Cardiac muscle cell (in vitro differentiated cells and primary cell): ENCODE measurements around the gene PSD. TPM values are rescaled to one million over a fixed set of nuclear protein-coding genes. Genes with fewer than 3 reads are reported as not detected.
"Not testable (repeated sequence)": the region's sequence is repeated elsewhere in the genome, so short reads cannot be mapped to it uniquely, and the experiment has no call there.

Experiments
- DNase-seq, 2 donors: peaks; one replicate each; pipeline versions ENCODE4 v3.0.0 to v3.0.0-alpha.2; 2010 to 2017; ENCODE audit warnings: low read depth in 1 of 2, low spot score in 1 of 2
- H3K27ac ChIP-seq: fragments of 200-600 bp; sonication (generic); 2 replicates; pipeline ENCODE4 v1.5.1; 2016
- H3K27me3 ChIP-seq: fragments of 200-600 bp; sonication (generic); 2 replicates; pipeline ENCODE4 v1.6.0; 2016; ENCODE audit warnings: control low read depth
- H3K36me3 ChIP-seq: fragments of 200-600 bp; sonication (generic); 2 replicates; pipeline ENCODE4 v1.5.1; 2016; ENCODE audit warnings: control low read depth
- H3K4me1 ChIP-seq: fragments of 200-600 bp; sonication (generic); 2 replicates; pipeline ENCODE4 v1.8.1; 2017; ENCODE audit warnings: low read depth, mild to moderate bottlenecking, mixed run types
- H3K4me3 ChIP-seq: fragments of 200-600 bp; sonication (generic); 2 replicates; pipeline ENCODE4 v1.5.1; 2016; ENCODE audit warnings: mild to moderate bottlenecking
- H3K9me3 ChIP-seq: fragments of 200-600 bp; sonication (generic); 2 replicates; pipeline ENCODE4 v1.5.1; 2017; ENCODE audit warnings: low read depth, mild to moderate bottlenecking, control low read depth
- CTCF ChIP-seq: IDR thresholded peaks from 2 replicates; pipeline ENCODE4 v1.5.1; 2012; ENCODE audit warnings: low read depth, mild to moderate bottlenecking, low read length
- polyA plus RNA-seq: library from polyadenylated mRNA; unstranded; fragments of >200 nt; fragmentation: Nextera tagmentation; extraction: Ambion mirVana; gene quantifications from 2 replicates; pipeline ENCODE4 v1.2.1, GENCODE V29; 2016
- total RNA-seq: library from RNA; depleted of rRNA; stranded (reverse); fragments of >200 nt; gene quantifications from 2 replicates; pipeline ENCODE4 v1.2.3, GENCODE V29; 2016

Gene PSD
- total and polyA plus RNA-seq, 2 experiments from 2014 or later = 13.2 to 24.7 TPM

- Histone ChIP-seq H3K4me3 (no peak overlapping the region), H3K27me3 (no peaks in the 10 kb centered on the region), H3K4me1 (no peaks in the 10 kb centered on the region), H3K36me3 (no peaks in the 10 kb centered on the region), H3K27ac (no peak overlapping the region), H3K9me3 (no peaks in the 10 kb centered on the region)
- peak in 1 of 2 donors; percentile 92 for DNase-seq
- TF ChIP-seq CTCF = no peak
These were observed 37.4 kb upstream of the PSD start for GRCh38 chr10:102455893-102456471.

- H3K27ac ChIP-seq, DNase-seq, H3K4me1 ChIP-seq, H3K27me3 ChIP-seq, H3K36me3 ChIP-seq, H3K4me3 ChIP-seq, H3K9me3 ChIP-seq: not testable (repeated sequence)
These were observed 36.3 kb upstream of the PSD start for GRCh38 chr10:102454662-102455487.

GRCh38 chr10:102453502-102453901, 34.9 kb upstream of the PSD start:
- H3K4me3 ChIP-seq = no peak overlapping the region
- H3K9me3 ChIP-seq = no peaks in the 10 kb centered on the region
- DNase-seq = no peak
- H3K36me3 ChIP-seq = no peaks in the 10 kb centered on the region
- peaks cover 4% of the 10 kb centered on the region for H3K4me1 ChIP-seq
- no peak for TF ChIP-seq CTCF
- H3K27me3 ChIP-seq = no peaks in the 10 kb centered on the region
- H3K27ac ChIP-seq = no peak overlapping the region

GRCh38 chr10:102452672-102453340, 34.2 kb upstream of the PSD start:
- Histone ChIP-seq H3K4me1 (peaks cover 4% of the 10 kb centered on the region), H3K9me3 (no peaks in the 10 kb centered on the region), H3K27ac (no peak overlapping the region), H3K27me3 (no peaks in the 10 kb centered on the region), H3K4me3 (no peak overlapping the region), H3K36me3 (no peaks in the 10 kb centered on the region)
- DNase-seq = peak in 1 of 2 donors; percentile 51
- TF ChIP-seq CTCF = no peak

GRCh38 chr10:102451105-102451969, 32.8 kb upstream of the PSD start, which contains the start of gene C10orf95:
Gene C10orf95, minus strand, starts transcription at chr10:102451543. Its CDS starts 450 bp downstream, at chr10:102451093.
- no peak for TF ChIP-seq CTCF
- Histone ChIP-seq H3K27me3 (no peaks in the 10 kb centered on the region), H3K9me3 (no peaks in the 10 kb centered on the region), H3K27ac (peak within 1 kb of the TSS; percentile 67), H3K4me1 (peaks cover 4% of the 10 kb centered on the region), H3K4me3 (peak within 1 kb of the TSS; percentile 89), H3K36me3 (no peaks in the 10 kb centered on the region)
- no peak for DNase-seq
